NCI-H2227 (cell line): ENCODE measurements around the gene TEAD1.

Source experiments
- DNase-seq: peaks from one replicate; lab custom pipeline; 2025; ENCODE audit not compliant: unreplicated experiment; lab: John Stamatoyannopoulos, UW

TEAD1 gene

DNA sequence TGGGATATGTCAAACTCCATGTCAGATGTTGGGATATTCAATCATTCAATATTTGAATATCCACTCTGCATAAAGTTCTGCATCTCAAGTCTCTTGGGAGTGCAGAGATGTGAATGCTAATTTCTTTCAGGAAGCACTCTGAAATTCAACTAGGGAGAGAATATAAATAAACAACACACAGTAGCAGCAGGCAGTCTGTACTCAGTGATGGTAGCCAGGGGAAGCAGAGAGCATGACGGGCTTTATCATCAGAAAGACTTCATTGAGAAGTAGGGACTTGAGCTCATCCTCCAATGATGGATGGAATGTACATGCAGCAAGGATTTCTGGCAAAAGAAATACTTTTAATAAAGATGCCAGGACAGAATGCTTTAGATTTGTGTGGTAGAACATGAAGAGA, 9.8 kb upstream of the TEAD1 start:
- no peak for DNase-seq

DNA sequence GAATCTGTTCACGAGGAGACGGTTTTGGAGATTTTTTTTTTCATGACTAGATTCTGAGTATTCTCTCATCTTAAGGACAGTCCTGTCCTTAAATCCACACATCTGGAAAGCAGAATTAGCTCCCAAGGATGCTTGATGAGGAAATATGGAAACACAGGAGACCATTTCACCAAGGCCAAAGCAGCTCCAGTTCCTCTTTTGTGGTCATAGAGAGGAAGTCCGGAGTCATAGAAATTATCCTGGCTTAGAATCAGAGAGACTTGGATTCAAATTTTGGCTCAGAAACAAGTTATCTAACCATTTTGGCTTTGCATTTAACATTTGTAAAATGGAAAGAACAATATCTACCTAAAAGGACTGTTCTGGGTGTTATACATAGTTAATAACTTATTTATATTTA, 7.3 kb upstream of the TEAD1 start:
- DNase-seq, result no peak

DNA sequence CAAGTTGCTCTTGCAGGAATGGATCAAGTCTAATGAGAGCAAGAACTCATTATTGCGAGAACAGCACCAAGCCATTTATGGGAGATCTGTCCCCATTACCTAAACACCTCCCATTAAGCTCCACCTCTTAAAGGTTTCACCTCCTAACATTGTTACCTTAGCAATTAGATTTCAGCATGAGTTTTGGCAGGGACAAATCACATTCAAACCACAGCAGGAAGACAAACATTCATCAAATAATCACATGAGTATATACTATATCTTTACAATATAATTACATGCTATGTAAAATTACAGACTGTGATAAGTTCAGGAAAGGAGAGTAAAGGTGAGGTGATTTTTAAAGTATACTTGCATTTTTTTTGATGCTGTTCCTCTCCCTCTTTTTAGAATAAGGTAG, 6.6 kb upstream of the TEAD1 start:
- no peak for DNase-seq

DNA sequence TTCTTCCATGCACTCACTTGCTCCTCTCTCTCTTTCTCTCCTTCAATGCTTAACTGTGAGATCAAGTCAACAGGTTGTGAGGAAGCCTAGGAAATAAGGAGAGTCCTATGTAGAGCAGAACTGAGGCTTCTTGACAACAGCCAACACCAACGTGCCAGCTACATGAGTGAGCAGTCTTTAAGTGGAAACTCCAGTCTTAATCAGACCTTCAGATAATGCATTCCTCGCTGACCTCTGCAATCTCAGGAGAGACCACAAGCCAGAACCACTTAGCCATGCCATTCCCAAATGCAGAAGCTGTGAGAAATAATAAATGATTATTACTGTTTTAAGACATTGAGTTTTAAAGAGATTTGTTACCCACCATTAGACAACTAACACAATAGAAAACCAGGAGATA, 6.1 kb upstream of the TEAD1 start:
- no peak for DNase-seq

DNA sequence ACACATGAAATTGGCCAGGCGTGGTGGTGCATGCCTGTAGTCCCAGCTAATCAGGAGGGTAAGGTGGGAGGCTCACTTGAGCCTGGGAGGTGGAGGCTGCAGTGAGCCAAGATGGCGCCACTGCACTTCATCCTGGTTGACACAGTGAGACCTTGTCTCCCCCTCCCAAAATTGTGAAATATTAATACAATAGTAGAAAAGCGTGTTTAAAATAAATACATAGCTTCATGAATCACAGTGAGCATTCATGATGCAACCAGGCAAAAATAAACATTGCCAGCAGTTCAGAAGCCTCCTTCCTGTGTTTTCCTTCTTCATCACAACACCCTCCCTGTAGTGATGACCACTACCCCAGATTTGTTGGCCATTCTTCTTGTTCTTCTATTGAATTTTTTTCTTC, 4.3 kb upstream of the TEAD1 start:
- no peak for DNase-seq

DNA sequence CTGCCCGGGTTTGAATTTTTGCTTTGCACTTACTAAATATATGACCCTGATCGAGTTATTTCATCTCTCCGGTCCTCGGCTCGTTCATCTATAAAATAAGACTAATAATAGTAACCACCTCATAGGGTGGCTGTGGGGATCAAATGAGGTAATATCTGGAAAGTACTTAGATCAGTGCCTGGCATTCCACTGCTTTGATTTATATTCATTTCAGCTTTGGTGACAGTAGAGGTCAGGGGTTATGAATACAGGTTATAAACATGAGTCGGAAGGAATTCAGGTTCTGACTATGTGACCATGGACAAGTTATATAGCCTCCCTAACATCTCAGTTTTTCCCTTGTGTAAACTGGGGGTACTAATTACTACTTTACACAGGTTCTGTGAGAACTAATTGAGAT, 2.9 kb upstream of the TEAD1 start:
- no peak for DNase-seq

DNA sequence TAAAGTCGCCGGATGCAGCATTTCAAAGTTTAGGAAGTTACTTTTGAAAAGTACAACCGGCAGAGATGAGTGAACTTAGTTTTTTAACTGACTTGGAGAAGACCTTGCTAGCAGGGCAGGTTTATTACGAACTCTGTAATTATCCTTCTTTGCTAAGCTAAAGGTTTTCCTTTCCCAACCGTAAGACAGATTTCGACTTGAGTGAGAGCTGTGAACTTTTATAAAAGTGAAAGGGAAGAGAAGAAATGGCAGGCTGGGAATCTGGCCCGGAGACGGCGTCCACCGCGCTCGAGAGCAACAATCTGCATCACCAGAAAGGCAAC, 659 bp upstream of the TEAD1 start:
- DNase-seq, result no peak

DNA sequence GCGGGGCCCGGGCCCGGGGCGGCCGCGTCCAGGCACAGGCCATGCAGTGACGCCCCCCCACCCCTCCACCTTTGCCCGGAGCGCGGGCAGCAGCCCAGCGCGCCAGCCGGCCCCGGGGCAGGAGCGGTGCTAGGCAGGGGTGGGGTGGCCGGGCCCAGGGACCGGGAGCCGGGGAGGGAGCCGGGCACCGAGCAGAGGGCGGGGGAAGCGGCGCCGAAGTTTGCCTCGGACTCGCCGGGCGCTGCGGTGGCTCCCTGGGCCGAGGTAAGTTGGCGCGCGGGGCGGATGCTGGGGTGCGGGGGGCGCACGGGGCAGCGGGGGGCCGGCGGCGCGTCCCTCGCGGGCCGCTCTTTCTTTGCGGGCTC, 332 bp downstream of the TEAD1 start:
- no peak for DNase-seq

DNA sequence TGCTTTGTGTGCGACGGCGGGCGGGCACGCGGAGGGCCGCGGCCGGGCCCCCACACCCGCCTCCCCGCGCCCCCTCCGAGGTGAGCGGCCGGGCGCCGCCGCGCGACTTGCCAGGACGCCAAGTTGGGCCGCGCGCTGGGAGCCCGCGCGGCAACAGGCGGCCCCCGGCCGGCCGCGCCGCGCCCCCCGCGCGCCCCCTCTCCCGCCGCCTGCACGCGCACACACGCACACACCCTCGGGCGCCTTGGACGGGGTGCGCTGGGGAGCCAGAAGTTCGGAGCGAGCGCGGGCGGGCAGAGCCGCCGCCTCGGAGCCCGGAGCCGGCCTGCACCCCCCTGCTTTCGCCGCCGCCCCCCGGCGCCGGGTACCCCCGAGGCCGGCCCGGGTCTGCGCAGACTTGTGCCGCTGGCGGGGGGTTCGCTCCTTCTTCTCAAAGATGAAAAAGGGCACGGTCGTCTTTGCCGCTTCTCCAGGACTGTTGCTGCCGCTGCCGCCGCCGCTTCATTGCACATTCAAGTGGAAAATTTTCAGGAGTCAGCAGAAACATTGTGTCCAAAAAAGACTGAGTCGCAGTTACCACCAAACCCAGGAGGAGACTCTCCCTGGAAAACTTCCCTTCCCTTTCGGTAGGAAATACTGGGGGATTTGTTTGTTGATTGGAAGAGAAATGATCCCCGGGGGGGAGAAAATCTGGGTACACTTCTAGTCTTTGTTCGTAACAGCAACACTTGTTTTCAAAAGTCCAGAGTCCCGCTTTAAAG, 895 bp downstream of the TEAD1 start:
- peak; percentile 63 for DNase-seq

DNA sequence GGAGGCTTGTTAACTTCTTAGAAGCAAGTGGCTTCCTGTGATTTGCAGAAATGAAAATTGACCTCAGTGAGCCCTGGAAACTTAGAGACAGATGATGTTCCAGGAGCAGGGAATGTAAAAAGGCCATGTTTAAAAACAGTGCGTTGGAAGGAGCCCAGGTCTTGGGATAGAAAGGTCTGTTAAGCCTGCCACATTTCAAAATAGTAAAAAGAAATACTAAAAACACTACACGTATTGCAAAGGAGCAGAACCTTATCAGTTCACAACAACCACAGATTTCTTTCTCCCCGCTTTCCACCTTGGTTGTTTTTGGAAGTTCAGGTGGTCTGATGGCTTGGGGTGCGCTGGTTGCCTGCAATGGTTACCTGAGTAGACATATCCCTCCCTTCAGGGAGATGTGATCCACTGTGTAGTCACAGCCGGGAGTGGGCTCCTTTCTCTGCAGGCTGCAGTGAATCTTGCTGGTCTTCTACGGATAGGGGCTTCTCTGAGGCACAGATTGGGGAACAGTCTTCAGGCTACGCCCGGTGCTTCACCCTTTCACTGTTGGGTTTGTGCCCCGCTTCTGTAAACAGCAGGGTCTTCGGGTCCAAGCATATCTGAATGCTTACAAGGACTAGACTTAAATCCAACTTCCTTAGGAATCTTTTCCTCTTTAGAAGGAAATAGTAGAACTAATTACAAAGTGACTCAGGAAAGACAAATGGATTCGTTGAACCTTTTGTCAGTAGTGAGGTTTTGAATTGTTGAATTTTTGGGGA, 1.9 kb downstream of the TEAD1 start:
- DNase-seq, result peak; percentile 15

DNA sequence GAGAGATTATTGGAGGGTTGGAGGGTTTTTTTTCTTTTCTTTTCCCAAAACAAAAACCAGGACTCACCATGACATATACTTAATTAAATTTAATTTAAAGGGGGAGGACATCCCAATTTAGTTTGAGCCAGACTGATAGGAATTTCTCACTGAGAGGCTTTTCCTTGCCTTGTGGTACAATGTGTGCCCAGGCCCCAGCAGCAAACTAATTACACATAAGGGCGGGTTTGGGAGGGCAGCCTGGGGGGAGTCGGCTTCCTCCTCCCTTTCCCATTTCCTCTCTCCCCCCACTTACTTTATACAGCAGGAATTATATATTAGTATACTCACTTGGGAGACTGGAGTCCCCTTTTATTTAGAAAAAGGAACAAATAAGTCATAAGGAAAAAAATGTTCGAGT, 2.9 kb downstream of the TEAD1 start:
- DNase-seq, result peak; percentile 31

DNA sequence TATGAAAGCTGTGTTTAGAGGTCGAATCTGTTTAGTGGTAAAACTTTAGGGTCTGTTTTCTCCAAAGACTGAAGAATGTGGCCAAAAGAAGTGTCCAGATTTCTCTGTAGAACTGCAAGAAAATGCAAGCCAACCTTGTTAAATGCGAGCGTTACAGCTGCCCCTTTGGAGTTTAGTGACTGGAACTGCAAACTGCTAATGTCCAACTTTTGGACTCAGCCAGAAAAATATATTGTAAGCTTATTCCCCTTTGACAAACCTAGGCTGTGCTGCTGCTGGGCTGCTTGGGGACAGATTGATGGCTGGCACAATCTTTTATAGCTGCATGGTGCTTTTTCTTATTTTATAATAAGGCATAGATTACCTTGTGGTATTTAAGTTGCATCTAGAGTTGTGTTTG, 3.9 kb downstream of the TEAD1 start:
- DNase-seq, result no peak

DNA sequence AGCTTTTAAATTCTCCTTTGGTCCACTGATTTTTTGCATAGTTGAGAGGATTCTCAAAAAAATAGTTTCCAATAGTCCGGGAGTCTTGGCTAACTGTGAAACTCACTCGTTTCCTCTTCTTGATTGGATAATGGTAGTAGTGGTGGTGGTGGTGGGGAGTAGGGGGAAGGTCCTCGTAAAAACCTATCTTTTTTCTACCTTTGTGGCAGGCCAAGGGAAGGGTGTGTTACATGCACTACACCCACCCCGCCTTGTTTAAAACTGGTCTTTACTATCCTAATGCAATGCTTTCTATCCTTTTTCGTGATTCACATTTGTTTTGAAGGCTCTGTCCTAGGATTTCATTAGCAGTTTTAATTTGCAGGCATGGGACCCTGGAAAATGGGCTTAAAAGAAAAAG, 4.8 kb downstream of the TEAD1 start:
- no peak for DNase-seq

DNA sequence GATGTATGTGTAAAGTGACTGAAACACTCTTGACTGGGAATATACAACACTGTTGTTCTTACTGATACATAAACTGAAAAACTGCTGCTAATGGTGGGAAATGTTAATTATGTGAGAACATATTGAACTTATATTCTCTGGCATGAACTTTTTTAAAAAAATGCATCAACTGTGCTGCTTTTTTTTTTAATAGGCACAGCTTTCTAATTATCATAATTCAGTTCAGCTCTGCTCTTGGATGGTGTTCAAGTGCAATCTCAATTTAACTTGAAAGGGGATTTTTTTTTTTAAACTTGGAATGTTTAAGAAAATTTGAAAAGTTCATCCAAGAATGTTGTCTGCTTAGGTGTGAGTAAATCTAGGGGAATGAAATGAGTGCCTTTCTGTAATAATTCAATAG, 5.2 kb downstream of the TEAD1 start:
- DNase-seq, result no peak

DNA sequence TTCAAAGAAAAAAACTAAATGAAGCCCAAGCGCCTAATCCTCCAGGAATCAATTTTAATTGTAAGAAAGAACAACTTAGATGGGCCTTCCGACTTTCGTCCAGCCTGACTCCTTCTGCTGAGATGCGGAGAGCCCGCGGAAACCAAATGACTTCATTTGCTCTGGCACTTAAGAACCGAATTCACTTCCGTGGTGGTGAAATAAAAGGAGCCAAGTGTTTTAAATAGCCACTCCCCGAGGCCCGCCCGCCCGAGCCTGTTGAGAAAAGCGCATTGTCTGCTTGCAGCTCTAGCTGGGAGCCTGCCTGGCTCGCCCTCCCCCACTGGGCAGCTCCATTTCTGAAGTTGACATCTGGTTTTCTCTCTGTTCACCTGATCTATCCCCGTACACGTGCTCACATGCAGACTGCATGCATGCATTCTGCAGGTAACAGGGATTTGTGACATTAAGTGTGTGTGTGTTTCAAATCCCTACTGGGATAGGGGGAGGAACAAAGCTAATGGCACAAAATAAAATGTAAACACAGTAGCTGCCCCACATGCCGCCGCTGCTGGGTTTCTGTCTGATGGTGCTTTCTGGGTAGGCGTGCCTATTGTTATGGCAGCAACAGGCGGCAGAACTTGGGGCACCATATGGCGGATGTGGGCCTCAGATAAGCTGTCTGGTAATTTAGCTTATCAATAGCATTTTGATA, 6.2 kb downstream of the TEAD1 start:
- peak; percentile 93 for DNase-seq

DNA sequence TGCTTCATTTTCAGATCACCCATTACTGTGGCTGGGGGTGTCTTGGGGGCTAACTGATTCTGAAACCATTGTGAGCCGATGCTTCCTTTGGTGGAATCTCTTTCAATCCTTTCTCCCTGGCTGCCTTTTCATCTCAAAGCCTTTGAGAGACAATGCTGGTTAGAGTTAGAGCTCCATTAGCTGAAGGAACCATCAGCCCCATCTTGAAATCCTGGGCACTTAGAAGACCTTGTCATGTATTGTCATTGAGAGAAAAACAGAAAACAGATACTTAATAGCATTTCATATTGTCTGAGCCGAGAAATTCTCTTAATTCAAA, 6.7 kb downstream of the TEAD1 start:
- DNase-seq, result no peak

DNA sequence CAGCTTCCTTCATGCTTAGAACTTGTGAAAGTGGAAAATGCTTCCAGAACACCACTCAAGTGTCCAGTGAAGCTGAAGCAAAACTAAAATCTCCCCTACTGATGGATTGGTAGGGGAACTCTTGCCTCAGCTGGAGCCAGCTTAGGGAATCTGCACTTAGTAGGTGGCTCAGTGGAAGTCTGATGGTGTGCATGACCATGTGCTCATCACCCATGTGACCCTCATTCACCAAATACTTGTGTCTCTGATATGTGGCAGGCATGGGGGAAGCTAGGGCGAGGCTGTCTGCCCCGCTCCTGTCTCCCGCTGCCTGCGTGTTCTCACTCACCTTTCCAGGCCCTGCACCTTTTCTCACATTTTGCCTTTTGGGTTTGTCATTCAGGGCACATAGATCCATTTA, 7.2 kb downstream of the TEAD1 start:
- no peak for DNase-seq

DNA sequence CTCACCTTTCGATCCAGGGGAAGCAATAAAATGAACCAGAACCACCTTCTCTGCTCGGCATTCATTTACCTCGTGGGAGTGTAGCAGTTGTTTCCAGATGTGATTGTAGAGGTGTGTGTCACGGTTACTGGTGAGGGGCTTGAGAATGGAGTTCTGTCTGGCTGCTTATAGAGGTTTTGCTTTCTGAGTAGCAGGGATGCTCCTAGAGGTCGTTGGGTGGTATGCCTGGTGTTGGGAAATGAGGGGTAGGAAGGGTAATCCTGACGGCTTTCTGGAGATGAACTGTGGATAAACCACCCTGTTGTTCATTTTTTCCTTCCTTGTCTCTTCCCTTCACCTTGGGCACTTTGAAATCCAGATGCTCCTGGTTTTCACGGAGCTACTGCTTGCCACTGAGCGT, 8.1 kb downstream of the TEAD1 start:
- no peak for DNase-seq

DNA sequence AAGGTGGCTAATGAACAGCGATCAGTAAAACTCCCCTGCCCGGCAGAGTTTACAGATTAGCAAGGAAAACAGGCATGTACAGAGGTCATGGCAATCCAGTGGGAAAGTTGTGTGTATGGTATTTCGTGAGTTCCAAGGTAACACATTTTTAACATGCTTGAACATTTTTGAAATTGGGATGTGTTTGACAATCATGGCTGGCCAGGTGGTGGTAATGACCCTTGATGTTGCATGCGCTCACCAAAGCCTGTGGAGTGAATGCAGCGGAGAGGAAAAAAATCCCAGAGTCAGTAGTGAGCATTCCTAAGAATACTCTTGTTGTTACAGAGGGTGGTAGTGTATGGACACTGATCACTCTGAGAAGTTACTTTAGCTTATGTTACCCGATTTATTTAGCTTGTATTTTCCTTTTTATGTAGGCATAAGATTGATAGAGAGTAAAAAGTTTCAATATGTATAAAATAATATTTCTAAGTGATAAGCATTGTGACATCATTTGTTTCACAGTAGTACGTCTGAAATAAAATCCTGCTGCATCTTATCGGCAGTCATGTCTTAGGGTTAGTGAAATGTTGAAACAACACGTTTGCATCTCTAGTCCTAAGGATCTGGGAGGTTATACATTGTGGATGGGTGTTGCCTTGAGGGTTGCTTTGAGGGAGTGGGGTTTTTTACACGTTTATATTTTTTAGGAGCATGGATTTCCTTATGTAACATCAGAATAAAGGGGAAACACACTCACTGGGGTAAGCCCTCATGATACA, 8.7 kb downstream of the TEAD1 start:
- DNase-seq, result no peak

DNA sequence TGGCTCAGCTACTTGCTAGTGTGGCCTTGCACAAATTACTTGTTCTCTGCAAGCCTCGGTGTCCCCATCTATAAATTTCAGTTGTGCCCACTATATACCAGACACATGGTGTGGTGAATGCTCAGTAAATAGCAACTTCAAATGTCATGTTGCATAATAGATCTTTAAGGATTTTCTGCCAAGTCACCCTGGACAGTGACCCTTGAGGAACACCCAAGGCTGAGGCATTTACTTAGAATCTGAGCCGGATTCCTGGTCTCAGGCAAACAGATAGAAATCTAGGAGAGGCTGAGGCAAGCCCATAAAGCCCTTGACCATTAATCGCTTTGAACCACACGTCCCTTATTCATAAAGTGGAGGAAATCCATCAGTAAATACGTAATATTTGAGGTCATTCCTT, 9.7 kb downstream of the TEAD1 start:
- no peak for DNase-seq

DNA sequence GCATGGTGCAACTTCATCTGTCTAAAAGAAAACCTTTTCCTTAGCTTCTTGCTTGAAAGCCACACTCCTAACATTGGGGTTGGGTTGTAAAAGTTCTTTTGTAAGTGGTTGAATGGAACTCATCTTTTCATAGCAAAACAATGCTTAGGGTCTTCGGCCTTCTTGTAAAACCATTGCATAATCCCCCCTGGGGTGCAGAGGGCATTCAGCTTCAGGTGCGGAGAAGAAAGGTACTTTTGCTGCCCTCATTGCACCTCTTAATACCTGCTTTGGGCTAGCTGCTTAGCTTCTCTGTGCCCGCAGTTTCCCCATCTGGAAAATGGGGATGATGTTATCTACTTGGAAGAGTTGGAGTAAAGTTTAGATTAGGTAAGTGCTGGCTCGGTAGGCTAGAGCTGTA, 10.1 kb downstream of the TEAD1 start:
- DNase-seq, result no peak

DNA sequence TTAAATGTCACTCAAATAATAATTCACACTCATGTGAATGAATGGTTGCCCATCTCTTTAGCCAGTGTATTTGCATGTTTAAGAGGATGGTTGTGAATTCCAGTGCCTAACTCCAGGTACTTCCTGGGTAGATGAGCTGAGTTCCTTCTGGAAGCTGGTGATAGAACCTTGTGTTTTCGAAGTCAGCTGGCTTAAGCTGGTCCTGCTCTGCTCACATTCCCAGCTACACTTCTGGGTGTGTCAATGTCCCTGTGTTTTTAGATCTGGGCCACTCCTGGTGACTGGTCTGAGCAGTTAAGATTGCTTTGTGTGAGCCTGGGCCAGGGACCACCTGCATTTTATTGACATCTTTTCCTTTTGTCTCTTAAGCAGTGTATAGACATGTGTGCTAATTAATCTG, 10.6 kb downstream of the TEAD1 start:
- no peak for DNase-seq
